Neural cell (in vitro differentiated cells): ENCODE results near the gene NRG3. TPM values are rescaled to one million over a fixed set of nuclear protein-coding genes. Genes with fewer than 3 reads are reported as not detected.

ENCODE experiments used
- H2AFZ ChIP-seq: fragments of 200-600, 300-800 bp; sonication (generic), shearing (Covaris generic); 2 replicates; pipeline ENCODE4 v1.6.0; 2014; ENCODE audit warnings: low read depth, mild to moderate bottlenecking, antibody characterized with exemption, low read length, moderate library complexity
- H3F3A ChIP-seq: fragments of 200-600 bp; shearing (Covaris generic); 2 replicates; pipeline ENCODE4 v1.6.1; 2016; ENCODE audit warnings: mild to moderate bottlenecking, moderate library complexity, mixed read lengths, antibody characterized with exemption, low read length; ENCODE audit not compliant: insufficient read depth, poor library complexity, severe bottlenecking
- H3K27ac ChIP-seq: fragments of 200-600, 300-800 bp; sonication (generic), shearing (Covaris generic); 2 replicates; pipeline ENCODE4 v1.5.1; 2014; ENCODE audit warnings: mild to moderate bottlenecking, low read length, moderate library complexity
- H3K27me3 ChIP-seq: fragments of 300-800, 200-600 bp; sonication (generic), shearing (Covaris generic); 2 replicates; pipeline ENCODE4 v1.6.0; 2014; ENCODE audit warnings: mild to moderate bottlenecking, low read depth, low read length, moderate library complexity; ENCODE audit not compliant: insufficient read depth
- H3K36me3 ChIP-seq: fragments of 300-800, 200-600 bp; sonication (generic), shearing (Covaris generic); 2 replicates; pipeline ENCODE4 v1.5.1; 2014; ENCODE audit warnings: mild to moderate bottlenecking, antibody characterized with exemption, low read length, moderate library complexity; ENCODE audit not compliant: insufficient read depth
- H3K4me2 ChIP-seq: fragments of 300-800, 200-600 bp; sonication (generic), shearing (Covaris generic); 2 replicates; pipeline ENCODE4 v1.6.0; 2014; ENCODE audit warnings: mild to moderate bottlenecking, low read length
- H3K4me3 ChIP-seq: fragments of 300-800, 200-600 bp; sonication (generic), shearing (Covaris generic); 2 replicates; pipeline ENCODE4 v1.5.1; 2014; ENCODE audit warnings: mild to moderate bottlenecking, low read length, moderate library complexity
- H3K79me2 ChIP-seq: fragments of 200-600 bp; shearing (Covaris generic); replicated peaks from 2 replicates; pipeline ENCODE4 v1.6.0; 2014; ENCODE audit warnings: mild to moderate bottlenecking, low read length, moderate library complexity; ENCODE audit not compliant: insufficient read depth
- H3K9ac ChIP-seq: fragments of 300-800, 200-600 bp; sonication (generic), shearing (Covaris generic); 2 replicates; pipeline ENCODE4 v1.6.1; 2016; ENCODE audit warnings: mild to moderate bottlenecking, low read length, mixed read lengths
- H3K9me2 ChIP-seq: fragments of 200-600 bp; shearing (Covaris generic); 2 replicates; pipeline ENCODE4 v1.6.1; 2016; ENCODE audit warnings: mild to moderate bottlenecking, low read length, mixed read lengths; ENCODE audit not compliant: insufficient read depth
- H3K9me3 ChIP-seq: fragments of 200-600, 300-800 bp; sonication (generic), shearing (Covaris generic); 2 replicates; pipeline ENCODE4 v1.6.1; 2016; ENCODE audit warnings: mild to moderate bottlenecking, mixed run types, low read length, moderate library complexity, mixed read lengths
- H4K20me1 ChIP-seq: fragments of 200-600 bp; shearing (Covaris generic); 2 replicates; pipeline ENCODE4 v1.6.1; 2016; ENCODE audit warnings: mild to moderate bottlenecking, mixed run types; ENCODE audit not compliant: insufficient read depth
- CTCF ChIP-seq: fragments of 450-650 bp; IDR thresholded peaks from 2 replicates; pipeline ENCODE4 v1.5.1; 2014; ENCODE audit warnings: antibody characterized with exemption, mild to moderate bottlenecking, moderate library complexity; ENCODE audit not compliant: poor library complexity, severe bottlenecking
- EP300 ChIP-seq: fragments of 450-650 bp; conservative IDR thresholded peaks from 2 replicates; pipeline ENCODE4 v1.6.1; 2014; ENCODE audit warnings: antibody characterized with exemption, mild to moderate bottlenecking, moderate library complexity; ENCODE audit not compliant: poor library complexity, severe bottlenecking
- EZH2 ChIP-seq: fragments of 200-600, 300-800 bp; shearing (Covaris generic), sonication (generic); IDR thresholded peaks from 2 replicates; pipeline ENCODE4 v1.6.1; 2014; ENCODE audit warnings: antibody characterized with exemption, low read length, borderline replicate concordance, mild to moderate bottlenecking; ENCODE audit not compliant: insufficient read depth, poor library complexity, severe bottlenecking
- MXI1 ChIP-seq: fragments of 450-650 bp; conservative IDR thresholded peaks from 2 replicates; pipeline ENCODE4 v1.6.1; 2014; ENCODE audit warnings: antibody characterized with exemption, mild to moderate bottlenecking; ENCODE audit not compliant: poor library complexity, severe bottlenecking
- POLR2AphosphoS5 ChIP-seq: IDR thresholded peaks from 2 replicates; pipeline ENCODE4 v1.6.1; 2012
- RAD21 ChIP-seq: fragments of 450-650 bp; conservative IDR thresholded peaks from 2 replicates; pipeline ENCODE4 v1.6.1; 2014; ENCODE audit warnings: antibody characterized with exemption, mild to moderate bottlenecking, moderate library complexity
- REST ChIP-seq: IDR thresholded peaks from 2 replicates; pipeline ENCODE4 v1.6.1; 2012; ENCODE audit warnings: borderline replicate concordance
- SMC3 ChIP-seq: fragments of 450-650 bp; conservative IDR thresholded peaks from 2 replicates; pipeline ENCODE4 v1.6.1; 2014; ENCODE audit warnings: antibody characterized with exemption, mild to moderate bottlenecking, moderate library complexity; ENCODE audit not compliant: poor library complexity
- TAF1 ChIP-seq: IDR thresholded peaks from 2 replicates; pipeline ENCODE4 v1.6.1; 2012; ENCODE audit warnings: low read depth
- polyA plus RNA-seq: library from polyadenylated mRNA; depleted of rRNA; stranded (reverse); fragments of >200 nt; gene quantifications from 2 replicates; pipeline ENCODE4 v1.2.3, GENCODE V29; 2014

NRG3 gene
- polyA plus RNA-seq, 1 donor from 2014 or later, result 14.0 TPM

- Histone ChIP-seq H3F3A (no peaks in the 10 kb centered on the region), H3K27ac (no peak overlapping the region)
- no peak for TF ChIP-seq TAF1
- no peak for TF ChIP-seq EZH2
- no peak for TF ChIP-seq RAD21
- no peak for TF ChIP-seq CTCF
- no peak for TF ChIP-seq MXI1
- TF ChIP-seq SMC3, result no peak
- no peak for TF ChIP-seq REST
- TF ChIP-seq POLR2AphosphoS5, result peak; percentile 21
- no peak for TF ChIP-seq EP300
These were observed 193.5 kb downstream of the NRG3 start for GRCh38 chr10:82068501-82068900.

GRCh38 chr10:82071231-82071630 lies 196.2 kb downstream of the NRG3 start:
- no peak overlapping the region for H2AFZ ChIP-seq
- no peak overlapping the region for H3K4me3 ChIP-seq
- no peaks in the 10 kb centered on the region for H3K9me2 ChIP-seq
- no peaks in the 10 kb centered on the region for H3F3A ChIP-seq
- no peaks in the 10 kb centered on the region for H3K9me3 ChIP-seq
- H3K27me3 ChIP-seq, result no peaks in the 10 kb centered on the region
- H3K36me3 ChIP-seq, result no peaks in the 10 kb centered on the region
- no peaks in the 10 kb centered on the region for H3K79me2 ChIP-seq
- TF ChIP-seq SMC3 (no peak), RAD21 (no peak), EZH2 (no peak), POLR2AphosphoS5 (no peak), MXI1 (no peak), CTCF (no peak), REST (no peak), TAF1 (no peak), EP300 (no peak)
- H4K20me1 ChIP-seq, result no peaks in the 10 kb centered on the region
- H3K27ac ChIP-seq, result no peak overlapping the region
- H3K4me2 ChIP-seq, result no peak overlapping the region
- no peak overlapping the region for H3K9ac ChIP-seq

More at GRCh38 chr10:82068501-82068900, 193.5 kb downstream of the NRG3 start:
- Histone ChIP-seq H3K9ac (no peak overlapping the region), H3K36me3 (no peaks in the 10 kb centered on the region), H3K79me2 (no peaks in the 10 kb centered on the region), H3K27me3 (no peaks in the 10 kb centered on the region), H2AFZ (no peak overlapping the region), H3K9me2 (no peaks in the 10 kb centered on the region), H3K9me3 (no peaks in the 10 kb centered on the region), H3K4me2 (no peak overlapping the region), H4K20me1 (no peaks in the 10 kb centered on the region), H3K4me3 (no peak overlapping the region)
